SK-N-SH treated with all-trans-retinoic acid at 6 μM for 48 hours (cell line): ENCODE results near the gene RASD1.

Experiments used
- ARNTL ChIP-seq: fragments of 450-650 bp; formaldehyde crosslinking; IDR thresholded peaks from 2 replicates; pipeline ENCODE4 v1.5.0; 2020; ENCODE audit warnings: low read depth, mild to moderate bottlenecking, moderate library complexity, borderline replicate concordance
- ZFP3 ChIP-seq: fragments of 250-450 bp; sonication (Bioruptor Pico); IDR thresholded peaks from 2 replicates; pipeline ENCODE4 v1.5.0; 2020; ENCODE audit warnings: mild to moderate bottlenecking, moderate library complexity

GRCh38 chr17:17481860-17482259 lies 14.3 kb downstream of the RASD1 start:
- TF ChIP-seq ZFP3 (no peak), ARNTL (CRISPR knock-in tag) (no peak)
